IMR-90 (cell line): ENCODE measurements around the gene KRTAP5-10. TPM values are rescaled to one million over a fixed set of nuclear protein-coding genes. Genes with fewer than 3 reads are reported as not detected.

Source experiments
- ATAC-seq: fragments of 200-7000 bp; cut with Tn5 transposase; 2 replicates; pipeline ENCODE4 v1.9.1; 2020; ENCODE audit warnings: low read depth, mild to moderate bottlenecking, moderate library complexity
- BruUV-seq: library from RNA; stranded (reverse); fragments of 400-500 nt; replicated peaks from 2 replicates; lab custom pipeline; 2021; lab: Mats Ljungman, UMichigan
- CTCF ChIA-PET: fragments of 300-600 bp; formaldehyde crosslinking; extraction: SDS; loops from one replicate; lab custom pipeline; 2021; ENCODE audit warnings: antibody characterized with exemption; lab: Yijun Ruan, JAX
- POLR2A ChIA-PET: fragments of 300-600 bp; sonication (Branson Sonifier 250); formaldehyde crosslinking; loops from one replicate; lab custom pipeline; 2022; ENCODE audit warnings: antibody characterized with exemption; ENCODE audit not compliant: unreplicated experiment; lab: Charles Lee
- DNase-seq: peaks from one replicate; pipeline ENCODE4 v3.0.0; 2013
- H2AFZ ChIP-seq: replicated peaks from 2 replicates; pipeline ENCODE3; 2013; ENCODE audit warnings: low read length, mild to moderate bottlenecking; ENCODE audit not compliant: poor library complexity
- H2AK5ac ChIP-seq: 2 replicates; pipeline ENCODE4 v1.6.1; 2013; ENCODE audit warnings: low read depth, low read length, inconsistent platforms
- H2AK9ac ChIP-seq: replicated peaks from 2 replicates; pipeline ENCODE3; 2013; ENCODE audit warnings: mild to moderate bottlenecking, low read depth, low read length, moderate library complexity; ENCODE audit not compliant: poor library complexity
- H2BK120ac ChIP-seq: 2 replicates; pipeline ENCODE4 v1.6.1; 2013; ENCODE audit warnings: low read depth, low read length, inconsistent platforms
- H2BK15ac ChIP-seq: 3 replicates; pipeline ENCODE4 v1.6.1; 2013; ENCODE audit warnings: low read depth, low read length, inconsistent platforms
- H2BK20ac ChIP-seq: 2 replicates; pipeline ENCODE4 v1.6.1; 2013; ENCODE audit warnings: low read depth, mild to moderate bottlenecking, inconsistent platforms, low read length, moderate library complexity
- H2BK5ac ChIP-seq: 2 replicates; pipeline ENCODE4 v1.6.1; 2013; ENCODE audit warnings: mild to moderate bottlenecking, low read depth, low read length, inconsistent platforms; ENCODE audit not compliant: poor library complexity, severe bottlenecking
- H3K14ac ChIP-seq: replicated peaks from 2 replicates; pipeline ENCODE4 v1.6.1; 2013; ENCODE audit warnings: low read depth, low read length, inconsistent platforms
- H3K18ac ChIP-seq: 2 replicates; pipeline ENCODE4 v1.6.1; 2013; ENCODE audit warnings: low read depth, low read length, control low read depth
- H3K23ac ChIP-seq: 2 replicates; pipeline ENCODE4 v1.6.1; 2013; ENCODE audit warnings: low read depth, low read length, inconsistent platforms
- H3K27ac ChIP-seq: 2 replicates; pipeline ENCODE4 v1.5.1; 2013; ENCODE audit warnings: mild to moderate bottlenecking, control low read depth, low read length; ENCODE audit not compliant: insufficient read depth
- H3K27me3 ChIP-seq: 2 replicates; pipeline ENCODE4 v1.6.1; 2013; ENCODE audit warnings: low read length; ENCODE audit not compliant: control insufficient read depth, insufficient read depth
- H3K36me3 ChIP-seq: 2 replicates; pipeline ENCODE4 v1.6.1; 2013; ENCODE audit warnings: low read length, mixed read lengths; ENCODE audit not compliant: control insufficient read depth, insufficient read depth
- H3K4ac ChIP-seq: 2 replicates; pipeline ENCODE4 v1.6.1; 2013; ENCODE audit warnings: low read depth, low read length, inconsistent platforms
- H3K4me1 ChIP-seq: 2 replicates; pipeline ENCODE4 v1.6.1; 2013; ENCODE audit warnings: low read length, mixed read lengths; ENCODE audit not compliant: control insufficient read depth, insufficient read depth
- H3K4me2 ChIP-seq: 2 replicates; pipeline ENCODE4 v1.6.1; 2013; ENCODE audit warnings: low read depth, mild to moderate bottlenecking, control low read depth, low read length, moderate library complexity
- H3K4me3 ChIP-seq: 2 replicates; pipeline ENCODE4 v1.5.1; 2013; ENCODE audit warnings: low read depth, mild to moderate bottlenecking, control low read depth, low read length, moderate library complexity; ENCODE audit not compliant: insufficient read depth
- H3K56ac ChIP-seq: 2 replicates; pipeline ENCODE4 v1.6.1; 2013; ENCODE audit warnings: low read length, inconsistent platforms; ENCODE audit not compliant: insufficient read depth; ENCODE audit errors: extremely low read depth
- H3K79me1 ChIP-seq, 2 experiments: 2 replicates each; pipeline ENCODE4 v1.6.1; 2013; ENCODE audit warnings: low read length in 2 of 2, inconsistent platforms in 1 of 2, low read depth in 1 of 2
- H3K9ac ChIP-seq: 2 replicates; pipeline ENCODE4 v1.6.1; 2013; ENCODE audit warnings: low read depth, low read length, control low read depth
- H3K9me1 ChIP-seq: 2 replicates; pipeline ENCODE4 v1.6.1; 2013; ENCODE audit warnings: low read length, inconsistent platforms; ENCODE audit not compliant: insufficient read depth
- H3K9me3 ChIP-seq: 2 replicates; pipeline ENCODE4 v1.6.1; 2013; ENCODE audit warnings: low read length; ENCODE audit not compliant: control insufficient read depth, insufficient read depth
- H4K20me1 ChIP-seq: 2 replicates; pipeline ENCODE4 v1.6.1; 2013; ENCODE audit warnings: low read length, inconsistent platforms; ENCODE audit not compliant: insufficient read depth
- H4K5ac ChIP-seq: 2 replicates; pipeline ENCODE4 v1.6.1; 2013; ENCODE audit warnings: mild to moderate bottlenecking, low read depth, low read length, control low read depth
- H4K8ac ChIP-seq, 2 experiments: 2 replicates each; pipeline ENCODE4 v1.6.1; 2013; ENCODE audit warnings: low read depth in 2 of 2, low read length in 2 of 2, control low read depth in 1 of 2, inconsistent platforms in 1 of 2
- H4K91ac ChIP-seq: 2 replicates; pipeline ENCODE4 v1.6.1; 2013; ENCODE audit warnings: low read depth, low read length, inconsistent platforms; ENCODE audit not compliant: insufficient read depth
- BHLHE40 ChIP-seq: fragments of 150-350 bp; IDR thresholded peaks from 2 replicates; pipeline ENCODE4 v1.6.1; 2016; ENCODE audit warnings: mild to moderate bottlenecking, low read depth, low read length
- CEBPB ChIP-seq: IDR thresholded peaks from 2 replicates; pipeline ENCODE4 v1.6.1; 2012; ENCODE audit warnings: low read depth, low read length, improper control_type of control experiment
- CHD1 ChIP-seq: IDR thresholded peaks from 2 replicates; pipeline ENCODE4 v1.6.1; 2012; ENCODE audit warnings: low read depth, low read length, improper control_type of control experiment
- MAFK ChIP-seq: IDR thresholded peaks from 2 replicates; pipeline ENCODE4 v1.6.1; 2012; ENCODE audit warnings: low read depth, low read length, improper control_type of control experiment
- MAZ ChIP-seq: IDR thresholded peaks from 2 replicates; pipeline ENCODE4 v1.6.1; 2012; ENCODE audit warnings: low read depth, mild to moderate bottlenecking, low read length, improper control_type of control experiment, moderate library complexity, borderline replicate concordance
- MXI1 ChIP-seq: IDR thresholded peaks from 2 replicates; pipeline ENCODE4 v1.6.1; 2012; ENCODE audit warnings: low read depth, mild to moderate bottlenecking, low read length, moderate library complexity, borderline replicate concordance
- NFE2L2 ChIP-seq: fragments of 150-350 bp; IDR thresholded peaks from 2 replicates; pipeline ENCODE4 v1.6.1; 2016; ENCODE audit warnings: low read depth, mild to moderate bottlenecking, low read length
- RAD21 ChIP-seq: IDR thresholded peaks from 2 replicates; pipeline ENCODE4 v1.6.1; 2012; ENCODE audit warnings: low read length, improper control_type of control experiment
- RCOR1 ChIP-seq: IDR thresholded peaks from 2 replicates; pipeline ENCODE4 v1.6.1; 2012; ENCODE audit warnings: mild to moderate bottlenecking, low read length, improper control_type of control experiment; ENCODE audit not compliant: insufficient replicate concordance
- RFX5 ChIP-seq: IDR thresholded peaks from 2 replicates; pipeline ENCODE4 v1.8.0; 2012; ENCODE audit warnings: low read depth, mild to moderate bottlenecking, low read length, moderate library complexity
- SMC3 ChIP-seq: fragments of 150-350 bp; IDR thresholded peaks from 2 replicates; pipeline ENCODE4 v1.6.1; 2016; ENCODE audit warnings: low read depth, mild to moderate bottlenecking, antibody characterized with exemption, low read length, moderate library complexity
- WGBS, 2 experiments: methylation state at CpG; one replicate each; pipeline versions ENCODE4 v1.1.5 to v1.1.7; 2013; ENCODE audit warnings: missing lambda C conversion rate in 2 of 2; ENCODE audit not compliant: insufficient read length in 1 of 2; ENCODE audit errors: extremely low coverage in 2 of 2; 5-methylcytosine and 5-hydroxymethylcytosine counted together
- dilution Hi-C: fragments of 300-500 bp; cut with HindIII; formaldehyde crosslinking; loops from one replicate; pipeline ENCODE4 v1.14.3; 2018; ENCODE audit warnings: low sequenced_read_pairs; ENCODE audit not compliant: unreplicated experiment
- in situ Hi-C: fragments of 300-500 bp; cut with MboI; formaldehyde crosslinking; loops from 3 replicates; pipeline ENCODE4 v1.14.3; 2019; ENCODE audit warnings: low sequenced_read_pairs, inconsistent platforms, mixed read lengths
- intact Hi-C: fragments of 100-400 bp; cut with micrococcal nuclease; formaldehyde crosslinking; loops from 2 replicates; pipeline ENCODE4 v1.10.0; 2022
- polyA plus RNA-seq, 3 experiments: library from polyadenylated mRNA; depleted of rRNA; stranded (reverse); fragments of >200 nt; gene quantifications; 2 replicates each; pipeline ENCODE4 v1.2.3, GENCODE V29; 2012; ENCODE audit warnings: low replicate concordance in 1 of 3
- total RNA-seq: library from RNA; depleted of rRNA; stranded (reverse); fragments of >200 nt; gene quantifications from 2 replicates; pipeline ENCODE4 v1.2.3, GENCODE V29; 2012
- TF ChIP-seq, protein P1 (sequence below): conservative IDR thresholded peaks from 2 replicates; pipeline ENCODE4 v1.5.1; 2012; ENCODE audit warnings: mild to moderate bottlenecking, low read depth, low read length, improper control_type of control experiment
- TF ChIP-seq, protein P2 (sequence below): fragments of 150-350 bp; IDR thresholded peaks from 2 replicates; pipeline ENCODE4 v1.6.1; 2017; ENCODE audit warnings: mild to moderate bottlenecking, antibody characterized with exemption, low read length, low read depth

KRTAP5-10 gene
- total and polyA plus RNA-seq, 2 of the 4 experiments (the other 2 are of a cell fraction) = not detected

DNA sequence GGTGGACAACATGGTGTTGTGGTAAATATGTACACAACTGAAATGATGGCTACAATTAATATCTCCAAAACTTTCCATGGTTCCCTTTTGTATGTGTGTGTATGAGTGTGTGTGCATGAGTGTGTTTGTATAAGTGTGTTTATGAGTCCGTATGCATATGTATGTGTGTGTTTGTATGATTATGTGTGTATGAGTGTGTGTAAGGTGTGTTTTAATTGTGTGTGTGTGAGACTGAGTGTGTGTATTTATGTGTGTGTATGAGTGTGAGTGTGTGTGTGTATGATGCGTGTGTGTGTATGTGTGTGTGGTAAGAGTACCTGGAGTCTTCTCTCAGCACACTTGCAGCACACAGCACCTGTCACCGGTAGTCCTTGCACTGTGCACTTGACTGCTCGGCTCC lies 9.3 kb upstream of the KRTAP5-10 start:
- H2AFZ ChIP-seq = no peak overlapping the region
- H3K79me1 ChIP-seq = no peaks in the 10 kb centered on the region
- POLR2A ChIA-PET = no interaction called here
- no peak for TF ChIP-seq RFX5
- TF ChIP-seq, protein P1, sequence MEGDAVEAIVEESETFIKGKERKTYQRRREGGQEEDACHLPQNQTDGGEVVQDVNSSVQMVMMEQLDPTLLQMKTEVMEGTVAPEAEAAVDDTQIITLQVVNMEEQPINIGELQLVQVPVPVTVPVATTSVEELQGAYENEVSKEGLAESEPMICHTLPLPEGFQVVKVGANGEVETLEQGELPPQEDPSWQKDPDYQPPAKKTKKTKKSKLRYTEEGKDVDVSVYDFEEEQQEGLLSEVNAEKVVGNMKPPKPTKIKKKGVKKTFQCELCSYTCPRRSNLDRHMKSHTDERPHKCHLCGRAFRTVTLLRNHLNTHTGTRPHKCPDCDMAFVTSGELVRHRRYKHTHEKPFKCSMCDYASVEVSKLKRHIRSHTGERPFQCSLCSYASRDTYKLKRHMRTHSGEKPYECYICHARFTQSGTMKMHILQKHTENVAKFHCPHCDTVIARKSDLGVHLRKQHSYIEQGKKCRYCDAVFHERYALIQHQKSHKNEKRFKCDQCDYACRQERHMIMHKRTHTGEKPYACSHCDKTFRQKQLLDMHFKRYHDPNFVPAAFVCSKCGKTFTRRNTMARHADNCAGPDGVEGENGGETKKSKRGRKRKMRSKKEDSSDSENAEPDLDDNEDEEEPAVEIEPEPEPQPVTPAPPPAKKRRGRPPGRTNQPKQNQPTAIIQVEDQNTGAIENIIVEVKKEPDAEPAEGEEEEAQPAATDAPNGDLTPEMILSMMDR = no peak
- TF ChIP-seq MAZ = no peak
- no peak for TF ChIP-seq RAD21
- no peak for TF ChIP-seq SMC3
- TF ChIP-seq, protein P2, sequence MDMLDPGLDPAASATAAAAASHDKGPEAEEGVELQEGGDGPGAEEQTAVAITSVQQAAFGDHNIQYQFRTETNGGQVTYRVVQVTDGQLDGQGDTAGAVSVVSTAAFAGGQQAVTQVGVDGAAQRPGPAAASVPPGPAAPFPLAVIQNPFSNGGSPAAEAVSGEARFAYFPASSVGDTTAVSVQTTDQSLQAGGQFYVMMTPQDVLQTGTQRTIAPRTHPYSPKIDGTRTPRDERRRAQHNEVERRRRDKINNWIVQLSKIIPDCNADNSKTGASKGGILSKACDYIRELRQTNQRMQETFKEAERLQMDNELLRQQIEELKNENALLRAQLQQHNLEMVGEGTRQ = no peak
- TF ChIP-seq MAFK = no peak
- TF ChIP-seq RCOR1 = no peak
- TF ChIP-seq NFE2L2 = no peak
- TF ChIP-seq MXI1 = no peak
- no peak for TF ChIP-seq CEBPB
- no peak for TF ChIP-seq CHD1
- TF ChIP-seq BHLHE40 = no peak
- ATAC-seq = no peak
- no peak overlapping the region for H2AK9ac ChIP-seq
- no peak overlapping the region for H4K5ac ChIP-seq
- intact Hi-C loops (no loop called here), dilution Hi-C loops (no loop called here), in situ Hi-C loops (no loop called here)
- H3K4ac ChIP-seq = no peak overlapping the region
- H3K4me3 ChIP-seq = no peak overlapping the region
- no peak overlapping the region for H3K14ac ChIP-seq
- H2BK15ac ChIP-seq = no peak overlapping the region
- no peaks in the 10 kb centered on the region for H3K9me1 ChIP-seq
- H2AK5ac ChIP-seq = no peak overlapping the region
- WGBS, 2 experiments = 100% methylated on average over 1 of the region's 4 CpGs; no CpG with 5 or more reads in 1 of the 2 experiments
- H3K23ac ChIP-seq = no peak overlapping the region
- 0 out of 2 replicates have a peak, but pooled peaks cover 3% of the 10 kb centered on the region for H3K27me3 ChIP-seq
- no peak overlapping the region for H3K9ac ChIP-seq
- H3K4me1 ChIP-seq = no peaks in the 10 kb centered on the region
- no peak overlapping the region for H2BK120ac ChIP-seq
- no peak overlapping the region for H4K91ac ChIP-seq
- H3K27ac ChIP-seq = no peak overlapping the region
- no peak overlapping the region for H4K8ac ChIP-seq
- no peak overlapping the region for H3K56ac ChIP-seq
- no peaks in the 10 kb centered on the region for H4K20me1 ChIP-seq
- H3K36me3 ChIP-seq = no peaks in the 10 kb centered on the region
- no peaks in the 10 kb centered on the region for H3K9me3 ChIP-seq
- H2BK5ac ChIP-seq = no peak overlapping the region
- H3K18ac ChIP-seq = no peak overlapping the region
- DNase-seq = no peak
- no peak overlapping the region for H2BK20ac ChIP-seq
- no TSS peak for BruUV-seq
- no peak overlapping the region for H3K4me2 ChIP-seq
- CTCF ChIA-PET = no interaction called here
